A673 (cell line): ENCODE data around the gene CEP78.

Experiments
- CTCF ChIP-seq: fragments of 300-800, 200-600 bp; sonication (generic); conservative IDR thresholded peaks from 2 replicates; pipeline ENCODE4 v1.5.1; 2017; ENCODE audit warnings: low read depth, mild to moderate bottlenecking, antibody characterized with exemption, low read length, moderate library complexity, mixed read lengths
- EZH2 ChIP-seq: fragments of 200-600 bp; sonication (generic); IDR thresholded peaks from 2 replicates; pipeline ENCODE4 v1.6.1; 2017; ENCODE audit warnings: borderline replicate concordance, low read depth, mild to moderate bottlenecking, mixed read lengths, antibody characterized with exemption, low read length; ENCODE audit not compliant: poor library complexity, severe bottlenecking

DNA sequence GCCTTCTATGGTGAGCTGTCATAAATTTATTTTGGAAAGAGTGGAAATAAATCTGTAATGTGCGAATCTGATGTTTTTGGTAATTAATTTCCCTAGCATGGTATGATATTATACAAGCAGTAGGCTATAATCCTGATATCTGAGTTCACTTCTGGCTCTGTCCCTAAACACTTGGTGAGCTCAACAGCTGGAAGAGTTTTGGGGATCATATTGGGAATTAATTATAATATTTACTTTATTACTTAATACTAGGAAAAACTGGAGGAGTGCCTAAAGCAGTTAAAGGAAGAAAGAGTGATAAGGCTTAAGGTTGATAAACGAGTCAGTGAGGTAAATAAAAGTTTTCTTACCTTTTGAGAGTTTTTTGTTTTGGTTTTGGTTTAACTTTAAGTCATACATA, 26.8 kb downstream of the CEP78 start:
- TF ChIP-seq CTCF (no peak), EZH2 (no peak)
